WTC11 (cell line): Measurements from ENCODE around the gene POLR1C. TPM values are rescaled to one million over a fixed set of nuclear protein-coding genes. Genes with fewer than 3 reads are reported as not detected.

Source experiments
- total RNA-seq: library from RNA; stranded (reverse); gene quantifications from 3 replicates; pipeline ENCODE4 v1.2.3, GENCODE V29; 2021

POLR1C gene
- total RNA-seq, 1 experiment from 2014 or later = 46.6 TPM

Other genes with a start within 250 kb of the POLR1C start
- gene SLC22A7, start 218.8 kb upstream of the POLR1C start, total RNA-seq = not detected in 3 replicates
- gene CRIP3, start 208.3 kb upstream of the POLR1C start, total RNA-seq = 44.7 to 48.9 TPM (median 45.6 TPM) in 3 replicates
- 19.0 to 24.3 TPM (median 19.7 TPM) in 3 replicates for gene ZNF318, start 147.4 kb upstream of the POLR1C start, total RNA-seq
- 23.8 to 26.6 TPM (median 25.5 TPM) in 3 replicates for gene ABCC10, start 89.5 kb upstream of the POLR1C start, total RNA-seq
- 0.18 to 0.81 TPM (median 0.37 TPM) in 3 replicates for gene DLK2, start 61.5 kb upstream of the POLR1C start, total RNA-seq
- gene TJAP1, start 39.5 kb upstream of the POLR1C start, total RNA-seq = 40.2 to 40.8 TPM (median 40.4 TPM) in 3 replicates
- gene LRRC73, start 6.7 kb upstream of the POLR1C start, total RNA-seq = 0.73 to 1.4 TPM (median 0.76 TPM) in 3 replicates
- 79.1 to 82.4 TPM (median 81.3 TPM) in 3 replicates for gene YIPF3, start 163 bp upstream of the POLR1C start, total RNA-seq
- 84.9 to 97.8 TPM (median 86.0 TPM) in 3 replicates for gene XPO5, start 58.9 kb downstream of the POLR1C start, total RNA-seq
- gene POLH, start 59.1 kb downstream of the POLR1C start, total RNA-seq = 17.5 to 28.0 TPM (median 20.6 TPM) in 3 replicates
- 61.1 to 76.4 TPM (median 63.4 TPM) in 3 replicates for gene GTPBP2, start 112.2 kb downstream of the POLR1C start, total RNA-seq
- 28.6 to 31.6 TPM (median 30.1 TPM) in 3 replicates for gene MAD2L1BP, start 118.8 kb downstream of the POLR1C start, total RNA-seq
- 0.16 to 0.35 TPM (median 0.32 TPM) in 3 replicates for gene RSPH9, start 127.9 kb downstream of the POLR1C start, total RNA-seq
- gene MRPS18A, start 170.7 kb downstream of the POLR1C start, total RNA-seq = 58.6 to 61.6 TPM (median 59.1 TPM) in 3 replicates